Measurements from ENCODE around the gene KLHL18.
"Not testable (repeated sequence)": the region's sequence is repeated elsewhere in the genome, so short reads cannot be mapped to it uniquely, and the experiment has no call there.

Gene KLHL18

GRCh38 chr3:47315069-47315647, 32.4 kb downstream of the KLHL18 start:
- DNase-seq: no peak

- DNase-seq: not testable (repeated sequence)
These were observed 33.4 kb downstream of the KLHL18 start for GRCh38 chr3:47316151-47316550.

DNA sequence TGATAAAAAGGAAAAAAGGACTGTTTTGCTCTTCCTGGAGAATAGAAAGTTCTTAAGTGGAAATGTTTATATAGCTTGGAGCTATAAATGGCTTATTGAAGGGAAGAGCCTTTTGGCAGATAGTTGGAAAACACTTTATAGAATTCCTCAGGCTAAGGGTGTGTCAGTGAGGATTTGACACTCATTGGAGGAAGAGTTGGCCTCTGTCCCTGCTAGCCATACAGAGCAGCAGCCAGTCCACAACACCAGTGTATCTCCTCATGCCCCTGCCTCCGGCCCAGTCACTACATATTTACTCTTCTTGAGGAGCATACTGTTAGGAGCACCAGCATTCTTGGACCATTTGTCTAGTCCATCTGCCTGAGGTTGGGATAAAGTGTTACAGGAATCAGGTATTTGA, 36.2 kb downstream of the KLHL18 start:
- no peak for DNase-seq

- DNase-seq: no peak
These were observed 37.2 kb downstream of the KLHL18 start for GRCh38 chr3:47319956-47320355.

- no peak for DNase-seq
These were observed 40.9 kb downstream of the KLHL18 start for GRCh38 chr3:47323431-47324277.

DNA sequence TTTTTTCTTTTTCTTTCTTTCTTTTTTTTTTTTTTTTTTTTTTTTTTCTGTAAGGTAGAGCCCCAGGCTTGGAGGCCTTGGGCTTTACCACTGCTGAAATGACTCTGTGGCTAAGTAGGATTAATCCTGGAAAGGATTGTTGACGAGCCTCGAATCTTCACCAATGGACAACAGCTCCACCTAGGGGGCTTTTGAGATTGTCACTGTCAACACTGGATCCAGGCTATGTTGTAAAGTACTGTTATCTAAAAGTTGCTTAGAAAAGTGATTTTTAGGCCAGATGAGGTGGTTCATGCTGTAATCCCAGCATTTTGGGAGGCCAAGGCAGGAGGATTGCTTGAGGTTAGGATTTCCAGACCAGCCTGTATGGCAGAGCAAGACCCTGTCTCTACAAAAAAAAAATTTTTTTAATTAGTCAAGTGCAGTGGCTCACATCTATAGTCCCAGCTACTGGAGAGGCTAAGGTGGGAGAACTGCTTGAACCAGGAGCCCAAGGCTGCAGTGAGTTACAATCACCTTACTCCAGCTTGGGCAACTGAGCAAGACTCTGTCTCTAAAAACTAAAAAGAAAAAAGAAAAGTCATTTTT, 41.6 kb downstream of the KLHL18 start:
- DNase-seq: no peak

- no peak for DNase-seq
These were observed 51.2 kb downstream of the KLHL18 start for GRCh38 chr3:47333907-47334306.

DNA sequence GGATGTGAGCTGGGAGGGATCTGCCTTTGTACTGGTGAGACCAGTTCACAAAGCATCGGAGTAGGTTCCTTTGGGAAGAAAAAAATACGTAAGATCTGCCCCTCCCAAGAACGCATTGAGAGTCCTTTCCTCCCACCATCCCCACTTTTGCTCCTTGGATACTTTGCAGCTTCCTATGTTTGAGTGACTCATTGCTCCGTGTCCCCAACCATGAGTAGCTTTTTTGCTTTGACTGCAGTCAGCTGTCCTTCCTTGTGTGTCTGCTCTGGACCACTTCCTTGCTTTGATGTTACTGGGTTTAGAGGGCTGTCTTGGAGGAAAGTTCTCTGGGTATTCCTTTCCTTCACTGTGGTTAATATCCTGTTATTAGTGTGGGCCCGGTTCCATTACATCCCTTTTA, 54.9 kb downstream of the KLHL18 start:
- DNase-seq: no peak

DNA sequence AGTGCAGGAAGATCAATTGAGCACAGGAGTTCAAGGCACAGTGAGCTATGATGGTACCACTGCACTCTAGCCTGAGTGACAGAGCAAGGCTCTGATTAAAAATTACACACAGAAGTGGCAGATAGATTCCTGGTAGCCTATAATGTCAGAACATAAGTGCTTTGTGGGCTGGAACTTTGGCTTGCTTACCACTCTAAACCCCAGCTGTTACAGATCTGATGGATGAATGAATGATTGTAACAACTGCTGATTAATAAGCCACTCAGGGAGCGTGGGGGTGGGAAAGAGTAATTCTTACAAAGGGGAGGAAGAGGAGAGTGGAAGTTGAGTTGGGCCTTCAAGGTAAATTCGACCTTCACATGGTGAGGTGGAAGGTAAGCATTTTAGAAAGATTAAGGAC, 57.2 kb downstream of the KLHL18 start:
- no peak for DNase-seq

DNA sequence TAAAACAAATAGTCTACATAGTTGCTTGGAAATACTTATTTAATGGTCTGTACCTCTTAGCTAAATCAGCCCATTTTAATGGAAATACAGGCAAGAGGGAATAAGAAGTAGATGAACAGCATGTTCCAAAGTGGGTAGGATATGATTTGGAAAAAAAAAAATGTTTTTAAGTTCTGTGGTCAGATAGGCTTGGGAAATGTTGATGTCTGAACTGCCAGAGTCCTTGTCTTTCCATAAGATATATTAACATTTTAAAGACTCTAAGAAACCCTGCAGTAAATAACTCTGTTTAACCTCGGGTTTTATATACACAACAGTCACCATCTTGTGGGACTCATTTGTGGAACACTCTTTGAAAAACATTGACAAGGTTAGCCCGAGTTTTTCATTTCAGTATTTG, 58.1 kb downstream of the KLHL18 start:
- no peak for DNase-seq

DNA sequence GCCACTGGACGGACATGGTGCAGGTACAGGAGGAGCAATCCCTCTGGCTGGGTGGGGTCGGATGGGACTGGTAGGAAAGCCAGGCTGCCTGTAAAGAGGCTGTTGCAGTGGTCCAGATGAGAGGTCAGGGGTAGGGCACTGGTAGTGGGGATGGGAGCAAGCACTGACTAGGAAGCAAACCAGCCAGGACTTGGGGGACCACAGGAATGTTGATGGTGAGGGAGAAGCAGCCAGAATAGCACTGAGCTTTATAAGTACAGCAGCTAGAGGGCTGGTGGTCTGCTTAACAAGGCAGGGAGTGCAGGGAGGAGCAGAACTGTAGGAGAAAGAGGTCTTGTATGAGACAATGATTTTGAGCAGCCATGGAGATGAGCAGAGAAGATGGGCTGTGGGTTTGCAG, 59.4 kb downstream of the KLHL18 start:
- no peak for DNase-seq

GRCh38 chr3:47342812-47343211, 60.1 kb downstream of the KLHL18 start:
- no peak for DNase-seq

DNA sequence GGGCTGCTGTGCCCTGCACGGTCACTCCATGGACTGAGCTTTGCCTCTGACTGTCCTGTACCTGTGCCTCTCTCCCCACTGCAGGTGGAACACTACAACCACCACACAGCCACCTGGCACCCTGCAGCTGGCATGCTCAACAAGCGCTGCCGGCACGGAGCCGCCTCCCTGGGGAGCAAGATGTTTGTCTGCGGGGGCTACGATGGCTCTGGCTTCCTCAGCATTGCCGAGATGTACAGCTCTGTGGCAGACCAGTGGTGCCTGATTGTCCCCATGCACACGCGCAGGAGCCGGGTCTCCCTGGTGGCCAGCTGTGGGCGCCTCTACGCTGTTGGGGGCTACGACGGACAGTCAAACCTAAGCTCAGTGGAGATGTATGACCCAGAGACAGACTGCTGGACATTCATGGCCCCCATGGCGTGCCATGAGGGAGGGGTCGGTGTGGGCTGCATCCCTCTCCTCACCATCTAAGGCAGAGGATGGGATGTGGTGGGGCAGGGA, 60.8 kb downstream of the KLHL18 start:
- no peak for DNase-seq

DNA sequence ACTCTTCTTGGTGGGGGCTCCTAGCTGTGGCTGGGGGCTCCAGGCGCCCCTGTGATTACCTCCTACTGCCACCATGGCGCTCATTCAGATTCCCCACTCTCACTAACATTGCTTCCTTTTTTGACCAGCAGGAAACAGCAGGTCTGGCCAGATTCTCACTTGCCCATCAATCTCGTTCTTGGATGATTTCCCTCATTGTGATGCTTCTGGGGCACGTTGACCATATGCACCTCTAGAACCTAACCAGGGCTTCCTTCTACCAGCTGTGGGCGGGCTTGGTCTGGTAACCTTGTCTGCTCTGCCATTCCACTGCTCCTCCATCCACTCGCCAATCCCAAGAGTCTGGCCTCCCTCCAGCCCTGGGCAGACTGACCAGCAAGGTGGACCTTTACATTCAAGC, 62.2 kb downstream of the KLHL18 start:
- DNase-seq: no peak

DNA sequence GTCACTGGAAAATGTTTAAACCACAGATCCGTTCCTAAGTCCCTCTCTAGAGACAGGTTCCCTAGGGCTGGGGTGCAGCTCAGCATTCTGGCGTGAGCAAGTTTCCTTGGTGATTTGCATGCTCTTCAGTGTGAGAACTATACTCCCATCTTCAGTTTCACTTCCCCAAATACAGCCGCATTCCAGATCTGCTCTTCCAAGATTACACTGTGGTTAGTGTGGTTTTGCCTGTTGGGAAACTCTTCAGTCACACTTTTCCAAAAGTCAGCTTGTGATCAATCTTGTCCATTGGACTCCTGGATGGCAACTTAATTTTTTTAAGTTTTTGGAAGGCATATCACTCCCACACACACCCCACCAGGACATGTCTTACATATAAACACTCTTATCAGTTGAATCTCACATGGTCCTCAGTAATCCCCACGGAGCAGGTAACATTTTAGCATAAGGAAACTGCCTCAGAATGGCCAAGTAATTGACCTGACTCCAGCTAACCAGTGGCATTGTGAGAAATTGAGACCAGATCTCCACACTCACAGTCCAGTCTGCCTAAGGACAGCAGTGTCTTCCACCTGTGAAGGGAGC, 64.6 kb downstream of the KLHL18 start:
- no peak for DNase-seq

GRCh38 chr3:47348411-47349154, 65.8 kb downstream of the KLHL18 start:
- DNase-seq: no peak

- DNase-seq: no peak
These were observed 72.3 kb downstream of the KLHL18 start for GRCh38 chr3:47355010-47355409.

- no peak for DNase-seq
These were observed 73.5 kb downstream of the KLHL18 start for GRCh38 chr3:47356201-47356600.

DNA sequence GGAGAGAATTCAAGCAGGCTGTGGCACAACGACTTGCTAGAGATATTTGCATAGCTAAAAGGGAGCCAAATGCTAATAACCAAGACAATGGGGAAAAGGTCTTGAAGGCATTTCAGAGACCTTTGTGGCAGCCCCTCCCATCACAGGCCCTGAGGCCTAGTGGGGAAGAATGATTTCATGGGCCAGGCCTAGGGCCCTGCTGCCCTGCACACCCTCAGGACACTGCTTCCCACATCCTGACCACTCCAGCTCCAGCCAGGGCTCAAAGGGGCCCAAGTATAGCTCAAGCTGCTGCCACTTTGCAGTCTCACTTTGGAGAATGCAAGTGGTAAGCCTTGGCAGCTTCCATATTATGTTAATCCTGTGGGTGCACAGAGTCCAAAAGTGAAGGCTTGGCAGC, 76.6 kb downstream of the KLHL18 start:
- no peak for DNase-seq

DNA sequence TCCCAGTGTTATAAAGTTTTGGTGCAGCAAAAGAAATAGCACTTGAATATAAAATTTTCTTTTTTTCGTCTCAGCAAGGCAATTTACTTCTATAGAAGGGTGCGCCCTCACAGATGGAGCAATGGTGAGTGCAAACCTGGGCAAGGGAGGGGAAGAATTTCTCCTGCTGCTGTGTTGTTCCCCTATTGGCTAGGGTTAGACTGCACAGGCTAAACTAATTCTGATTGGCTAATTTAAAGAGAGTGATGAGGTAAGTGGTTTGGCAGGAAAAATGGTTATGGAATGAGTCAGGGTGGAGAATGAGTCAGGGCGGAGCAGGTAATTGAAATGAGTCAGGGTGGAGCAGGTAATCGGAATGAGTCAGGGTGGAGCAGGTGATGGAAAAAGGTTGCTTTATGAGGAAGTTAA, 77.4 kb downstream of the KLHL18 start:
- not testable (repeated sequence) for DNase-seq

DNA sequence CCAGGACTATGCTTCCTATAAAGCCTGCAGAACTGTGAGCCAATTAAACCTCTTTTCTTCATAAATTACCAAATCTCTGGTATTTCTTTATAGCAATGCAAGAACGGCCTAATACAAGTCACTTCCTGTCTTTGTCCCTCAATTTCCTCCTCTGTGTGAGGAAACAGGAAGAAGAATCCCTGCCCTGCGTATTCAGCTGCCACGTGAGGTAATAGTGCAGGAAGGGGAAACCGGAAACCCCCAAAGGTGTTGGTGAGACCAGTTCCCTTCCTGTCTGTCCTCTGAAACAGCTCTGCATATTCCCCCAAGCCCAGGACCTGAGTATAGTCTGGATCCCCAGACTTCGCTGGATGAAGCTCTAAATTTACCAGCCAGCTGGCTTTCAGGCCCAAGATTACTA, 80.0 kb downstream of the KLHL18 start:
- no peak for DNase-seq

- DNase-seq: no peak
These were observed 82.7 kb downstream of the KLHL18 start for GRCh38 chr3:47365213-47366153.

All from DMS153 (cell line).